ENCODE data around the gene CRTAC1. TPM values are rescaled to one million over a fixed set of nuclear protein-coding genes. Genes with fewer than 3 reads are reported as not detected.

CRTAC1 gene
- total RNA-seq, 1 experiment from 2014 or later: 0.20 TPM

- no peaks in the 10 kb centered on the region for H3K36me3 ChIP-seq (ENCODE audit: control insufficient read depth in 1 of 2, insufficient read depth in 2 of 2, low read length in 2 of 2)
- H3K4me2 ChIP-seq (ENCODE audit: low read length): no peak overlapping the region
- no peaks in the 10 kb centered on the region for H3K79me2 ChIP-seq (ENCODE audit: insufficient read depth, low read length)
- no peak for ATAC-seq
- ChIA-PET POLR2A (no interaction called here), CTCF (no interaction called here), RAD21 (ENCODE audit: low non-redundant PET in 1 of 2, low total read pairs in 2 of 2, uncharacterized antibody in 2 of 2, unreplicated experiment in 2 of 2) (no interaction called here)
- H4K20me1 ChIP-seq (ENCODE audit: insufficient read depth): no peaks in the 10 kb centered on the region
- no peak overlapping the region for H3K9ac ChIP-seq (ENCODE audit: low read length)
- H3K9me2 ChIP-seq (ENCODE audit: insufficient read depth): no peaks in the 10 kb centered on the region
- H3K27me3 ChIP-seq (ENCODE audit: insufficient read depth, low read length): peaks cover 37% of the 10 kb centered on the region
- H3K4me1 ChIP-seq (ENCODE audit: control insufficient read depth in 1 of 2, insufficient read depth in 2 of 2, low read length in 2 of 2): no peaks in the 10 kb centered on the region
- no peaks in the 10 kb centered on the region for H3K9me3 ChIP-seq (ENCODE audit: control insufficient read depth in 1 of 2, insufficient read depth in 1 of 2, low read depth in 1 of 2, low read length in 2 of 2)
- no TSS peak for BruUV-seq (replicated peaks)
- intact Hi-C loops (cut with micrococcal nuclease): no loop called here
- TF ChIP-seq POLR2A (IDR thresholded peaks at IDR 0.05; ENCODE audit: borderline replicate concordance, extremely low read depth, insufficient read depth, insufficient read length): no peak
- H2AFZ ChIP-seq (ENCODE audit: low read depth, low read length, poor library complexity, severe bottlenecking): no peak overlapping the region
- DNase-seq (ENCODE audit: low read depth, low spot score): no peak
- H3K27ac ChIP-seq (ENCODE audit: low read depth, low read length): no peak overlapping the region
- no peak overlapping the region for H3K4me3 ChIP-seq (replicated peaks in 1 of 2; ENCODE audit: low read depth in 1 of 2, low read length in 2 of 2)
These were observed 590 bp upstream of the CRTAC1 start for GRCh38 chr10:98030991-98031431.

GRCh38 chr10:98029149-98030092 lies 1.0 kb downstream of the CRTAC1 start:
- DNase-seq (ENCODE audit: low read depth, low spot score) (no peak), ATAC-seq (no peak)
- Histone ChIP-seq H3K9me3 (ENCODE audit: control insufficient read depth in 1 of 2, insufficient read depth in 1 of 2, low read depth in 1 of 2, low read length in 2 of 2) (no peaks in the 10 kb centered on the region), H3K9me2 (ENCODE audit: insufficient read depth) (no peaks in the 10 kb centered on the region), H3K9ac (ENCODE audit: low read length) (no peak overlapping the region), H3K27me3 (ENCODE audit: insufficient read depth, low read length) (peaks cover 33% of the 10 kb centered on the region), H3K27ac (ENCODE audit: low read depth, low read length) (no peak overlapping the region), H3K4me2 (ENCODE audit: low read length) (no peak overlapping the region), H3K79me2 (ENCODE audit: insufficient read depth, low read length) (no peaks in the 10 kb centered on the region), H3K4me3 (replicated peaks in 1 of 2; ENCODE audit: low read depth in 1 of 2, low read length in 2 of 2) (no peak overlapping the region), H2AFZ (ENCODE audit: low read depth, low read length, poor library complexity, severe bottlenecking) (no peak overlapping the region), H3K36me3 (ENCODE audit: control insufficient read depth in 1 of 2, insufficient read depth in 2 of 2, low read length in 2 of 2) (no peaks in the 10 kb centered on the region), H3K4me1 (ENCODE audit: control insufficient read depth in 1 of 2, insufficient read depth in 2 of 2, low read length in 2 of 2) (no peaks in the 10 kb centered on the region), H4K20me1 (ENCODE audit: insufficient read depth) (no peaks in the 10 kb centered on the region)
- TF ChIP-seq CTCF (IDR thresholded peaks at IDR 0.05 in 2 of 3, conservative IDR thresholded peaks at IDR 0.05 in 1 of 3; ENCODE audit: borderline replicate concordance in 1 of 3, insufficient read depth in 1 of 3, low read depth in 2 of 3, low read length in 2 of 3) (no peak), SP1 (IDR thresholded peaks at IDR 0.05; ENCODE audit: low read depth) (no peak), JUND (IDR thresholded peaks at IDR 0.05) (no peak), CBX3 (IDR thresholded peaks at IDR 0.05; ENCODE audit: low read depth) (no peak), POLR2AphosphoS5 (IDR thresholded peaks at IDR 0.05; ENCODE audit: low read depth, low read length) (no peak), POLR2A (IDR thresholded peaks at IDR 0.05; ENCODE audit: borderline replicate concordance, extremely low read depth, insufficient read depth, insufficient read length) (no peak), EZH2phosphoT487 (IDR thresholded peaks at IDR 0.05; ENCODE audit: borderline replicate concordance) (no peak), ZFX (IDR thresholded peaks at IDR 0.05) (no peak), EGR1 (IDR thresholded peaks at IDR 0.05; ENCODE audit: low read depth) (no peak), ZNF274 (IDR thresholded peaks at IDR 0.05; ENCODE audit: low read depth, low read length) (no peak), SRF (IDR thresholded peaks at IDR 0.05; ENCODE audit: low read depth) (no peak)
- intact Hi-C loops (cut with micrococcal nuclease): loop anchor here (2.0 to 5.0 kb wide), 2 partner anchors 239 to 272 kb away; no protein-coding TSS in a partner anchor
- POLR2A ChIA-PET: no interaction called here
- CTCF ChIA-PET: interaction anchor here (1.5 to 2.6 kb wide), 2 partner anchors 11 to 99 kb away, joined by 3 to 34 read pairs; no protein-coding TSS in a partner anchor
- BruUV-seq (replicated peaks): no TSS peak
- RAD21 ChIA-PET (ENCODE audit: low non-redundant PET in 1 of 2, low total read pairs in 2 of 2, uncharacterized antibody in 2 of 2, unreplicated experiment in 2 of 2): no interaction called here

Data from HCT116 (cell line).